NCI-H526 (cell line): ENCODE results near the gene SSTR5.

Experiments
- DNase-seq, 2 experiments: peaks; one replicate each; lab custom pipeline; 2025; lab: John Stamatoyannopoulos, UW

Gene SSTR5

DNA sequence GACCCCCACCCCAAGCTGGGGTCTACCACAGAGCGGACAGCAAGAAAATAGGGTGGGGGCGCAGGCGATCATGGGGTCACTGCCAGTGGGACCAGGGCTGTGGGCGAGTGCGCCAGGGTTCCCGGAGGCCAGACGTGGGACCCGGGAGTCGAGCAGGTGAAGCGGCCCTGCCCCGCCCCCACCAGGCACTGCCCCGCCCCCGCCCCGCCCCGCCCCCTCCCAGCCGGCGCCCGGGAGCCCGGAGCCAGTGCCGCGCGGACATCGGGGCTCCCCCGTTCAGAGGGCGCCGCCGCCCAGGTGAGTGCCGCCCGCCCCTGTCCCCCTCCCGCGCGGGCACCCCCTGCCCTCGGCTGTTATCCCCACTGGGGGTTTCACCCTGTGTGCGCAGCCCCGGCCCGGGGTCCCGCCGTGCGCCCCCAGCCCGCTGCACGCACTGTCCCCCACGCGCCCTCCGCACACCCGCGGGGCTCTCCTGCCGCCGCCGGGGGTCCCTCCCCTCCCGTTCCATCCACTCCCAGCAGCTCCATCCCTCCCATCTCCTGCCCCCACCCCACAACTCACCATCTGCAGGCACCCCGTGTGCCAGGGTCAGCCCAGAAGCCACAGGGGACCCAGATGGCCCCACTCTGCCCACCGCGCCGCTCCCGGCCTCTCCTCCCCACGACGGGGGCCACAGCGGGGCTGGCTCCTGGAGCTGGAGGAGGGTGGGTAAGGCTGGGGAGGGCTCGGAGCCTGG is at the start of gene SSTR5:
TSS of gene SSTR5 (plus strand) at position 222 of the 736 bp plus-strand sequence. CDS start 6,122 bp downstream, outside the sequence.
- DNase-seq: no peak

DNA sequence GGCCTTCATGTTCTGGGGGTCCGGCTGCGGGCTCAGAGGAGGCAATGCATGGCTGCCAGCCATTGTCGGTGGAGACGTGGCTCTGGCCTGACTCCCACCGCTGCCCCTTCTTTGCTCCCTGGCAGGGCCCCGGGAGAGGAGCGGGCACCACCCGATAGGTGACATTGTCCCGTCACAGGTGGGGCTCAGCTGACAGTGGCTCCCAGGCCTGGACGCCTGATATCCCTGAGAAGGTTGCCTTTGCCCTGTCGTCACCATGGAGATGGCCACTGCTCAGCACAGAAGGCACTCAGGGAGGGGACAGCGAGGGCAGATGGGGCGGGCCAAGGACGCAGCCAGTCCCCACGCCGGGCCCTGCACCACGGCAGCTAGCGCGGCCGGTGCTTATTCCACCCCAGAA is 48.4 kb upstream of the SSTR5 start:
- no peak for DNase-seq

DNA sequence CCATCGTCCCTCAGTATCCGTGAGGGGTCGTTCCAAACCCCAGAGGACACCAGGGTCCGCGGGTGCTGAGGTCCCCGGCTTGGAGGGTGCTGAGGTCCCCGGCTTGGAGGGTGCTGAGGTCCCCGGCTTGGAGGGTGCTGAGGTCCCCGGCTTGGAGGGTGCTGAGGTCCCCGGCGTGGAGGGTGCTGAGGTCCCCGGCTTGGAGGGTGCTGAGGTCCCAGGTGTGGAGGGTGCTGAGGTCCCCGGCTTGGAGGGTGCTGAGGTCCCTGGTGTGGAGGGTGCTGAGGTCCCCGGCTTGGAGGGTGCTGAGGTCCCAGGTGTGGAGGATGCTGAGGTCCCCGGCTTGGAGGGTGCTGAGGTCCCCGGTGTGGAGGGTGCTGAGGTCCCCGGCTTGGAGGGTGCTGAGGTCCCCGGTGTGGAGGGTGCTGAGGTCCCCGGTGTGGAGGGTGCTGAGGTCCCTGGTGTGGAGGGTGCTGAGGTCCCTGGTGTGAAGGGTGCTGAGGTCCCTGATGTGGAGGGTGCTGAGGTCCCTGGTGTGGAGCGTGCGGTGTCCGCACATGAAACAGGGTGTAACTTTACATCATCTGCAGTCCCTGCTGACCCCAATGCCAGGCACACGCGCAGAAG is 47.3 kb upstream of the SSTR5 start:
- DNase-seq: peak in 1 of 2 experiments; percentile 39

DNA sequence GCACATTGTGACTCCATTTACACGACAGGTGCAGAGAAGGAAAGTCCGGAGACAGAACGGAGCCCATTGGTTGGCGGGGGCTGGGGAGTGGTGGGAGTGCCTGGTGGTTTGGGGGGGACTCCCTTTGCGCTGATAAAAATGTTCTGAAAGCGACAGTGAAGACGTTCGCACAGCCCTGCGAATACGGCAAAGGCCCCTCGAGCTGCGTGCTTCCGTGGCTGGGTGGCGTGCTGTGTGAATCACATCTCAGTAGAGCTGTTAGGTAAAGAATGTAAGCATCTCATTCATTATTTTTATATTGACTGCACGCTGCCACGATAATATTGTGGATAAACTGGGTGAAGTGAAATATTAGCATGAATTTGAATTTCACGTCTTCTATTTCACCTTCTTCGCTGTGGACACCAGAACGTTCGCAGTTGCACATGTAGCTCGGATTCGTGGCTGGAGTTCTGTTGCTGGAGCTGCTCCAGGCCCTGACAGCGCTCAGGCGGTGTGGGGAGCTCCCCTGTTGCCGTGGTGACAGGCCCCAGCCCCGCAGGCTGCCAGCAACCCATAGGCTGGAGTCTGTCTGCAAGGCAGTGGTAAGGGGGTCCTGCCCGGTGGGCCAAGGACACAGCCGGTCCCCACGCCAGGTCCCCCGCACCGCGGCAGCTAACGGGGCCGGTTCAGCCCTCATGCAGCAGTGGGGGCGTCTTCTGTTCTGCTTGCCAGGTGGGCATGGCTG is 46.3 kb upstream of the SSTR5 start:
- DNase-seq: peak in 1 of 2 experiments; percentile 46

DNA sequence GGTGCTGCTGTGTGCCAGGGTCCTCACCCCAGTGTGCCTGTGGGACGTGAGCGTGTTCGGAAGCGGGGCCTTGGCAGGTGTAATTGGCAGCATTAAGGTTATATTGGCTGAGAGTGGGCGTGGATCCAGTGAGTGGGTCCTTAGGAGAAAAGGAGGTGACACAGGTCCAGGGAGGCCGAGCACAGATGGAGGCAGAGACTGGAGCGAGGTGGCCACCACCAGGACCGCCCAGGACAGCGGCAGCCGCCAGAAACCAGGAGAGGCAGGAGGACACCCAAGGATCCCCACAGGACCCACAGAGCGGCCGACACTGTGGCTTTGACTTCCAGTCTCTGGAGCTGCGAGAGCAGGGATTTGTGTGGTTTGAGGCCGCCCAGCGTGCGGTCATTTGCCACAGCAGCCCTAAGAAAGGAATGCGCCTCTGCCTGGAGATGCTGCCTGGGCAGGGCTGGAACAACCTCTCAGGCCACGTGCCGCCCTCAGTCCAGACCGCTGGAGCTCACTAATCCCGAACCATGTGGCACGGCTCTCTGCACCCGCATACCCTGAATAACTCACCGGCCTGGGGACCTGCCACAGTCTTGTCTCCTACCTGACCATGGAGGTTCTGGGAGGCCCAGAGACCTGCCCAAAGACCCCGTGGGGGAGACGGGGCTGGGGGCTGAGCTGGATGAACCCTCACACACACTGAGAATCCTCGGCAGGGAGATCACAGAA is 45.6 kb upstream of the SSTR5 start:
- DNase-seq: no peak

DNA sequence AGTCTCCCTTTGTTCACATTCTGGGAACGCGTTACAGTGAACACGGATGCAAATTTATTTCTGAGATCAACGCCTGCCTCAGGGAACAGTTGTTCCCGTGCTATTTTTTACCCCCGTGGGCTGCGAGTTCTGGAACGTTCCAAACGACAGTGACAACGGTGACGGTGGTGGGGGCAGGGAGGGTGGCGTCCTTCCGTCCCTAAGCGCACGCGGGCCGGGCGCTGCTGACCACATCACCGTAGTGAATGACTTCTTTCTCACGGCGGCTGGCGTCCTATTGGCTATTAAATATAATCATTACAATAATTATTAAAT is 45.1 kb upstream of the SSTR5 start:
- DNase-seq: no peak

DNA sequence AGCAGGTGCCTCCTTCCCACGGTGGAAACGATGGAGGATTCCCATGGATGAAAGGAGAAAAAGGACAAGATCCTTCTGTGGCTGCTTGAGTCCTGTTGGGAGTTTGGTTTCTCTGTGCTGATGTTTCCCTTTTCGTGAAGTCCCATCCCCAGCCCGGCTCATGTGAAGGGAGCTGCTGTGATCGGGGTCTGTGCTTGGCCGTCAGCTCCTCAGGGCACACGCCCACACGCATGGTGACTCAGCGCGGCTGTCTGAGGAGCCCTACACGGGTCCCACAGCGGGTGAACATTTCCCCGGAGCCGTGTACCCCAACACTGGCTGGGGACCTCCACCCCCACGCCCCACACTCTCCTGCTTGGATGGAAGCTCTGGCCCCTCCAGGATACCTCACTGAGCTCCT is 44.5 kb upstream of the SSTR5 start:
- DNase-seq: no peak

DNA sequence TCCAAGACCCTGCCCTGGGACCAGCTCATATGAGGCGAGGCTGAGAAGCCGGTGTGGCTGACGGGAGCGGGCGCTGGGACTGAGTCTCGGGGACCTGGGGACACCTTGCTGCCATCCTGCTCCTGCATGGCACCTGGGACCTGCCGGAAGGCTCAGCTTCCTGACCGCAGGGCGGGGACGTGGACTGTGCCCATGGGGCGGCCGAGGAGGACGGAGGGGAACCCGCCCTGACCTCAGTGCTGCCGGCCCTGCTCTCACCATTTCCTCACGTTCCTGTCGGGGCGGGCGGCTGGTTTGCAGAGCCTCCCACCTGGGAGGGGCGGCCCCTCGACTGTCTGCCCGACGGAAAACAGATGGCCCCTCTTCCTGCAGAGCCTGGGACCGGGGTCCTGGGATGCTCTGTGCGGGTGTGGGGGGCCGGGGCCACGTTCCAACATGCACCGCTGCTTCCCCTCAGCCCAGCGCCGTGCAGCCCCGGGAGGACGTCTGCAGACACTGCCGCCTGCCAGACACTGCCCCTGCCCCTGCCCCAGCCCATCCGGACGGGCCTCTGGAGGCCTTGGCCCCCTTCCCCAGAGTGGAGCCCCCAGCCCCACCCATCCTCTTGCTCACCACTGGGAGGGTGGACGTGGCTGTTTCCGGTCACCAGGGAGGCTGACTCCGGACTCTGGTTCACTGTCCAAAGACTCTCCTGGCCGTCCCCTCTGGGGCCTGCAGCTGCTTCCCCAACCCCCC is 43.9 kb upstream of the SSTR5 start:
- DNase-seq: no peak

DNA sequence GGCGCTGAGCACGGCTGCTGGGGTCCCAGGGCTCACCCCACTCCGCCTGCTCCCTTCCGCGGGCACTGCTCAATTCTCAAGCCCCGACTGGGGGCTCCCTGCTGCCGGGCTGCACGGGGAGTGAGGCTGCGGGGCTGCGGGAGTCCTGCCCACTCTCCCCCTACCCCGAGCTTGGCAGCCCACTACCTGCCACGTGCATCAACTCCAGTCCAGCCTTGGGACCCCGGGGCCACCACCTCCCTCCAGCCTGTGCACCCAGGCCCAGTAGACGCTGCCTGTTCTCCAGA is 43.3 kb upstream of the SSTR5 start:
- no peak for DNase-seq

DNA sequence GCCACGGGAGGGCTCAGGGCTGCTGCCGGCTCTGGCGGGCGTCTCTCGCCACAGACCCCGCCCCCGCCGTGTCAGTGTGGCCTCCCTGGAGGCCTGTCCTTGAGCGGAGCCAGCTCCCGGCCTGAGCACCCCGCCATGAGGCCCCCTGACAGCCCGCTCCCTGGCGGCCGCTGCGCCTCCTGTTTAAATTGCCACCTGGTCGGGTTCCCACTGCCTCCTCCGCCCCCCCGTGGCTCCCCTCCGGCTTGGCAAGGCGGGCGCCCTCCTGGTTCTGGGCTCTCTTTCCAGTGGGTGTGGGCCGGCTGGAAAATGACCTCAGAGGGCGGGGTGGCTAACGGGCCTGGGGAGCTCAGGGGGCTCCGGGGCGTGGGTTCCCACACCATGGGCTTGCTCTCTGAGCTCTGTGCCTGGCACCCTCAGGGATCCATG is 42.1 kb upstream of the SSTR5 start:
- DNase-seq: no peak

DNA sequence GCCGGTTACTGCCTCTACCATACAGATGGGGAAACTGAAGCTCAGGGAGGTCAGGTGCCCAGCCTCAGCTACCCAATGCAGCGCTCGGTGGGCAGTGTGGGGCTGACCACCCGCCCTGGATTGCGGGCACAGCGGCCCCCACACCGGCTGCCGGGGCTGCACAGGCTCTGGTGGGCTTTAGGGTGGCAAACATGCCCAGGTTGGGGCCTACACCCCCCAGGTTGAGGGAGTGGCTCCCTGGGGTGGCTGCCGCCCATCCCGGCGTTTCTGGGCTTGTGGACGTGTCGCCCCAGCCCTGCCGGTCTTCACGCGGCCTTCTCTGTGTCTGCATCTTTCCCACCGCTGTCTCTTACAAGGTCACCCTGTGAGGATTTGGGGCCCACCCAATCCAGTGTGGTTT is 40.9 kb upstream of the SSTR5 start:
- no peak for DNase-seq

DNA sequence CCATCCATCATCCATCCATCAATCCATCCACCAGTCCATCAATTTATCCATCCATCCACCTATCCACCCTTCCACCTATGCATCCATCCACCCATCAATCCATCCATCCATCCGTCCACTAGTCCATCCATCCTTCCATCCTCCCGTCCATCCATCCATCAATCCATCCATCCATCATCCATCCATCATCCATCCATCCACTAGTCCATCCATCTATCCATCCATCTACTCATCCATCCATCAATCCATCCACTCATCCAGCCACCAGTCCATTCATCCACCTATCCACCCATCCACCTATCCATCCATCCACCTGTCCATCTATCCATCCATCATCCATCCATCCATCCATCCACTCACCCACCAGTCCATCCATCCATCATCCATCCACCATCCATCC is 39.9 kb upstream of the SSTR5 start:
- DNase-seq: no peak

DNA sequence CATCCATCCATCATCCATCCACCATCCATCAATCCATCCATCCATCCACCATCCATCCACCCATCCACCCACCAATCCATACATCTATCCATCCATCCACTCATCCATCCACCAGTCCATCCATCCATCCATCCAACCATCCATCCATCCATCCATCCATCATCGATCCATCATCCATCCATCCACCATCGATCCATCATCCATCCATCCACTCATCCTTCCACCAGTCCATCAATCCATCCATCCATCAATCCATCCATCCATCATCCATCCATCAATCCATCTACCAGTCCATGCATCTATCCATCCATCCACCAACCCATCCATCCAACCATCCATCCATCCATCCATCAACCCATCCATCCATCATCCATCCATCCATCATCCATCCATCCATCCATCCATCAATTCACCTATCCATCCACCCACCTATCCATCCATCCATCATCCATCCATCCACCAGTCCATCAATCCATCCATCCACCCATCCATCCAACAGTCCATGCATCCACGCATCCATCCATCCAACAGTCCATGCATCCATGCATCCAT is 39.3 kb upstream of the SSTR5 start:
- DNase-seq: no peak

DNA sequence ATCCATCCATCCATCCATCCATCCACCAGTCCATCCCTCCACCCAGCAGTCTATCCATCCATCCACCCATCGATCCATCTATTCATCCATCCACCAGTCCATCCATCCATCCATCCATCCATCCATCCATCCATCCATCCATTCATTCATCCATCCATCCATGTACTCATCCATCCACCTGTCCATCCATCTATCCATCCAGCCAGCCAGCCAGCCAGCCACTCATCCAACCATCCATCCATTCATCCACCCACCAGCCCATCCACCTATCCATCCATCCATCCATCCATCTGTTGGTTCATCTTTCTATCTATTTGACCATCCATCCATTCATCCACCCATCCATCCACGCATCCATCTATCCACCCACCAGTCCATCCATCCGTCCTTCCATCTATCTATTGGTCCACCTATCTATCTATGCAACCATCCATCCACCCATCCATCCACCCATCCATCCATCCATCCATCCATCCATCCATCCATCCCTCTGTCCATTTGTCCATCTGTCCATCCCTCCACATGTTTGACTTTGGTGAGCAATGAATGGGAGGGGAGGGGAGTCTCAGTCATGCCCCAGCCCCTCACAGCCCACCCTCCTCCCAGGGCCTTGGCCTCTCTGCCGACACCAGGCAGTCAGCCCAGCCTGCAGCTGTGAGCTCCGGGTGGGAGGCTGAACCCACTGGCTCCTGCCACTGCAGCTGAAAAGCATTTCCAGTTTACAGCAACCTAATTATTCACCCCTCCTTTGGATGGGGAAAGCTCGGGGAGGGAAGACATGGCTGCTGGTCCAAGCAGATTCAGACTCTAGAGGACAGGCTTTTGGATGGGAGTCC is 38.1 kb upstream of the SSTR5 start:
- DNase-seq: no peak

DNA sequence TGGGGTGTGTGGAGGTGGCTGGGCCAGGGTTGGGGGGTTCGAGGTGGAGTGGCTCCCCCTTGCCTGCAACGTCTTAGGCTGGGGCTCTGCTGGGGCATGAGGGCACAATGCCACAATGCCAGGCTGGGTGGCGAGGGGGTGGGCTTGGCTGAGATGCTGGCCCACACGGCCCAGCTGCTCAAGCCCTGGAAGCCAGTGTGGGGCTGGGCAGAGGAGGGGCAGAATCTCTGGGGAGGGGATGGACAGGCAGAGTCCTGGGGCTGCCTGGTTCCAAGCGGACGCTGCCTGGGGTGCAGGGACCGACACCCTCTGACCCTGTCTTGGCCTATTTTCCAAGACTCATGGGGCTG is 37.5 kb upstream of the SSTR5 start:
- DNase-seq: no peak

DNA sequence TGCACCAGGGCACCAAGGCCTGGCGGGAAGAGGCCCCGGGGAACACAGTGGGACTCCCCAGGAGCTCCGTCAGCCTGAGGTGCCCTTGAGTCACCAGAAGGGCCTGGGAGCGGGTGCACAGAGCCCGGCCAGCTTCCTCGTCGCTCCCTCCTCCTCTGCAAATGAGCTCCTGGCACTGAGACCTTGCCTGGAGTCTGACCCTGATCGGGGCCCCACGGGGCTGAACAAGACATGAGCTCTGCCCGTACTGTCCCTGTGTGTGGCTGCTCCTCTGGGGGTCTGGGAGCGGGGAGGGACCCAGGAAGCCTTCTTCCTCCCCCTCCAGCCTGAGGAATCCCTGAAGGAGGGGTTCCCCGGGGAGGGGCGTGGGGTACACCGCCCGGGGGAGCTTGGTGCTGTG is 36.4 kb upstream of the SSTR5 start:
- DNase-seq: no peak

DNA sequence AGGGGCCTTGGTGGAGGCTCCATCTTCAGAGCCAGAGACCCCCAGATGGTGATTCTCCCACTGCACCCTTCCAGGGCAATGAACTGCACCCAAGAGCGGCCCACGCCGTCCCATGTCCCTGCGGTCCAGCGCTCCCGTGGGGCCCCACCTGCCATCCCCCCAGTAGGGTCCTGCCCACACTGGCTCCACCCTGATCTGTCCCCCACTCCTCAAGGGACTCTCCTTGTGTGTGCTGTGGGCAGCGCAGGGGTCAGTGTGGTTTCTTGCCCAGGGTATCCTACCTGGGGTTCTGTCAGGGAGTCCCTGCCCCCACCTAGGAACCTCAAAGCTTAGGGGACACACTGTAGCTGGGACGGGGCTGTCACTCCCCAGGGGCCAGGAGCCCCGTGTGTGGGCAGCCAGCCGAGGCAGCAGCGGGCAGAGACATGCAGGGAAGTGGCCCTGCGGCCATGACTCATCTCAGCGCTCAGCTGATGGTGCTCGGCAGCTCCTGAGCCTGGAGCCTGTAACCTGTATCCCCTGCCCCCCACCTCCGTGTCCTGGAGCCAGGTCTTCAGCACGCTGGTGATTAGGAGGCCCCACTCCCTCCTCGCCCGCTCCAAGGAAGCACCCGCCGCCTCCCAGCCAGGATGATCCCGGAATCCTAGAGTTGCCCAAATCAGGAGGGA is 35.7 kb upstream of the SSTR5 start:
- no peak for DNase-seq

DNA sequence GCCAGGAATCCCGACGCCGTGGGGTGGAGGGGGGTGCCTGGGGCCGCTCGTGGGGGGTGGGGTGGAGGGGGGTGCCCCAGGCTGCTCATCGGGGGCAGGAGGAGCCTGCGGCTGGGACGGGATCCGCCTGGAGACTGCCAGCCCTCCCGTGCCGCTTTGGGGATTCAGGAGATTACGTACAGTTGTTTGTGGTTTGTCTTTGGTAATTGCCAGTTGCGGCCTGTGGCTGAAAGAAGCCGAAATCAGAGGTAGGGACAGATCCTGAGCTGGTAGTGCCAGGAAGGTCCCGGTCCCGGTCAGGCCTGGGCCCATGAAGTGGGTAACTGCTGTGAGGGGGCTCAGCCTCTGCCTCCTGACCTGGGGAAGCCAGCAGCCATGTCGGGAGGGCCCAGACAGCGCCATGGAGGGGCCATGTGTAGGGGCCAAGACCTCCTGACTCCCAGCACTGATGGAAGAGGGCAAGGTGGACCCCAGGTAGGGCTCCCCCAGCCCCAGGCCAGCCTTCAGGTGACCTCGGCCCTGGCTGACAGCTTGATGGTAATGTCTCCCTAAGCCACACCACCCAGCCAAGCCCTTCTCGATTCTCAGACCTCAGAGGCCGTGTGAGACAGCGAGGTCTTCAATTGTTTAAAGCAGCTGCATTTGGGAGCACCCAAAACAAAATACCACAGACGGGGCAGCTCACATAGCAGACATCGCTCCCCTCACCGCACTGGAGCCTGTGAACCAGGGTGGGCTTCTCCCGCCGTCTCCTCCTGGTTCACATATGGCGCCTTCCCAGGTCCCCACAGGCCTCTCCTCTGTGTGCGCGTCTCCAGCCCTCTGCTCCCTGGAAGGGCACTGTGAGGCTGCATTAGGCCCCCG is 34.9 kb upstream of the SSTR5 start:
- DNase-seq: no peak

DNA sequence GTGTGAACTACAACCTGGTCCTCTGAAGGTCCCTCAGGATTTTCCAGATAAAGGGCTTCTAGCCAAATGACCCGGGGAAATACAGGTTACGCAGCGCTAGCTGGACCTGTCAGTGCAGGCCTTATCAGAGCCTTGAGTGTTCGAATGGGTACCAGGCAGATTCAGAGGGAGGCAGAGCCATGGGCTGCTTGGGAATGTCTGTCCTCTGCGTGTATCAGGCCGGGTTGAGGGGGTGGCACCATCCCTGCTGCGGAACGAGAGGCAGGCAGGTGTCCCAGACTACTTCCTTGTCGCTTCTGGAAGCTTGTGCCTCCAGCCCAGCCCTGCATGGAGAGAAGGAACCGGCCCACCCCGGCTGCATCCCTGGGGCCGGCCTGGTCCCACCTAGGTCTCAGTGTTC is 33.6 kb upstream of the SSTR5 start:
- no peak for DNase-seq

DNA sequence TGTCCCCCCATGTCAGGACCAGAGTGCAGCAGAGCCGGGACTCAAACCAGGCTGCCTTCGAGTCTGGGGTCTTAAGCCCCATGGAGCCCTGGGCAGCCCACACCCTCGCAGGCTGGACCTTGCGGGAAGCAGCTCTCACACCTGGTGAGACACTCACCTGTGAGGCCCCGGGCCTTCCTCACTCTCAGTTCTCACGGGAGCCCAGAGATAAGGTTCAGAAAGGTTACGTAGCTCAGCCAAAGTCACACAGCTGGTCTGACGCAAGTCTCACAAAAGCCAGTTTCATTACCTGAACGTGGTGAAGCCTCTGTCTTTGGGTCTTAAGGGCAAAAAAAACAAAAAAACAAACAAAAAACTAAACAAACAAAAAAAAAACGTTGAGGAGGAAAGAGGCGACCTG is 32.8 kb upstream of the SSTR5 start:
- DNase-seq: no peak
